HepG2 (cell line): ENCODE measurements around the gene THBS2.

Experiments
- CBX1 ChIP-seq: IDR thresholded peaks from one replicate; pipeline ENCODE4 v1.6.1; 2016; ENCODE audit warnings: antibody characterized with exemption, low read depth
- ETV6 ChIP-seq: sonication (generic); formaldehyde crosslinking; conservative IDR thresholded peaks from 2 replicates; pipeline ENCODE4 v1.4.0; 2020; ENCODE audit warnings: missing genetic modification reagents
- KLF11 ChIP-seq: IDR thresholded peaks from 2 replicates; pipeline ENCODE4 v1.6.1; 2016; ENCODE audit warnings: missing compliant biosample characterization
- POLR2AphosphoS5 ChIP-seq: IDR thresholded peaks from 2 replicates; pipeline ENCODE4 v1.6.1; 2012; ENCODE audit warnings: low read depth, low read length
- SIN3A ChIP-seq: IDR thresholded peaks from 2 replicates; pipeline ENCODE4 v1.6.1; 2011; ENCODE audit warnings: low read depth, mild to moderate bottlenecking, control low read depth, low read length, borderline replicate concordance
- SMAD1 ChIP-seq: sonication (generic); formaldehyde crosslinking; IDR thresholded peaks from 2 replicates; pipeline ENCODE4 v1.4.0; 2020; ENCODE audit warnings: missing genetic modification reagents, low read depth, mild to moderate bottlenecking, borderline replicate concordance
- TRAFD1 ChIP-seq: sonication (generic); formaldehyde crosslinking; IDR thresholded peaks from 2 replicates; pipeline ENCODE4 v1.5.1; 2020; ENCODE audit warnings: missing genetic modification reagents, mild to moderate bottlenecking, borderline replicate concordance
- TRIM24 ChIP-seq: sonication (generic); formaldehyde crosslinking; IDR thresholded peaks from 2 replicates; pipeline ENCODE4 v1.8.0; 2022; ENCODE audit warnings: mild to moderate bottlenecking, missing genetic modification reagents
- UBTF ChIP-seq: sonication (generic); formaldehyde crosslinking; IDR thresholded peaks from 2 replicates; pipeline ENCODE4 v1.4.0; 2020; ENCODE audit warnings: mild to moderate bottlenecking, missing genetic modification reagents
- ZBTB1 ChIP-seq: sonication (generic); formaldehyde crosslinking; IDR thresholded peaks from 2 replicates; pipeline ENCODE4 v1.4.0; 2020; ENCODE audit warnings: missing genetic modification reagents, borderline replicate concordance
- TF ChIP-seq, protein P1 (sequence below): sonication (generic); formaldehyde crosslinking; IDR thresholded peaks from 2 replicates; pipeline ENCODE4 v1.5.0; 2020; ENCODE audit warnings: mild to moderate bottlenecking, missing genetic modification reagents, moderate library complexity
- TF ChIP-seq, protein P2 (sequence below), 2 experiments: IDR thresholded peaks; 2 replicates each; pipeline ENCODE4 v1.6.1; 2011 to 2012; ENCODE audit warnings: low read length in 2 of 2, borderline replicate concordance in 1 of 2, low read depth in 1 of 2, mild to moderate bottlenecking in 1 of 2, moderate library complexity in 1 of 2

GRCh38 chr6:169250660-169251059, 3.0 kb downstream of the THBS2 start:
- TF ChIP-seq SMAD1 (CRISPR knock-in tag): no peak
- no peak for TF ChIP-seq SIN3A
- TF ChIP-seq TRIM24 (CRISPR knock-in tag): no peak
- TF ChIP-seq UBTF (CRISPR knock-in tag): no peak
- no peak for TF ChIP-seq ETV6
- TF ChIP-seq, protein P1, sequence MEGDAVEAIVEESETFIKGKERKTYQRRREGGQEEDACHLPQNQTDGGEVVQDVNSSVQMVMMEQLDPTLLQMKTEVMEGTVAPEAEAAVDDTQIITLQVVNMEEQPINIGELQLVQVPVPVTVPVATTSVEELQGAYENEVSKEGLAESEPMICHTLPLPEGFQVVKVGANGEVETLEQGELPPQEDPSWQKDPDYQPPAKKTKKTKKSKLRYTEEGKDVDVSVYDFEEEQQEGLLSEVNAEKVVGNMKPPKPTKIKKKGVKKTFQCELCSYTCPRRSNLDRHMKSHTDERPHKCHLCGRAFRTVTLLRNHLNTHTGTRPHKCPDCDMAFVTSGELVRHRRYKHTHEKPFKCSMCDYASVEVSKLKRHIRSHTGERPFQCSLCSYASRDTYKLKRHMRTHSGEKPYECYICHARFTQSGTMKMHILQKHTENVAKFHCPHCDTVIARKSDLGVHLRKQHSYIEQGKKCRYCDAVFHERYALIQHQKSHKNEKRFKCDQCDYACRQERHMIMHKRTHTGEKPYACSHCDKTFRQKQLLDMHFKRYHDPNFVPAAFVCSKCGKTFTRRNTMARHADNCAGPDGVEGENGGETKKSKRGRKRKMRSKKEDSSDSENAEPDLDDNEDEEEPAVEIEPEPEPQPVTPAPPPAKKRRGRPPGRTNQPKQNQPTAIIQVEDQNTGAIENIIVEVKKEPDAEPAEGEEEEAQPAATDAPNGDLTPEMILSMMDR (CRISPR knock-in tag): no peak
- TF ChIP-seq POLR2AphosphoS5: no peak
- TF ChIP-seq CBX1: no peak
- no peak for TF ChIP-seq TRAFD1 (CRISPR knock-in tag)
- TF ChIP-seq, protein P2, sequence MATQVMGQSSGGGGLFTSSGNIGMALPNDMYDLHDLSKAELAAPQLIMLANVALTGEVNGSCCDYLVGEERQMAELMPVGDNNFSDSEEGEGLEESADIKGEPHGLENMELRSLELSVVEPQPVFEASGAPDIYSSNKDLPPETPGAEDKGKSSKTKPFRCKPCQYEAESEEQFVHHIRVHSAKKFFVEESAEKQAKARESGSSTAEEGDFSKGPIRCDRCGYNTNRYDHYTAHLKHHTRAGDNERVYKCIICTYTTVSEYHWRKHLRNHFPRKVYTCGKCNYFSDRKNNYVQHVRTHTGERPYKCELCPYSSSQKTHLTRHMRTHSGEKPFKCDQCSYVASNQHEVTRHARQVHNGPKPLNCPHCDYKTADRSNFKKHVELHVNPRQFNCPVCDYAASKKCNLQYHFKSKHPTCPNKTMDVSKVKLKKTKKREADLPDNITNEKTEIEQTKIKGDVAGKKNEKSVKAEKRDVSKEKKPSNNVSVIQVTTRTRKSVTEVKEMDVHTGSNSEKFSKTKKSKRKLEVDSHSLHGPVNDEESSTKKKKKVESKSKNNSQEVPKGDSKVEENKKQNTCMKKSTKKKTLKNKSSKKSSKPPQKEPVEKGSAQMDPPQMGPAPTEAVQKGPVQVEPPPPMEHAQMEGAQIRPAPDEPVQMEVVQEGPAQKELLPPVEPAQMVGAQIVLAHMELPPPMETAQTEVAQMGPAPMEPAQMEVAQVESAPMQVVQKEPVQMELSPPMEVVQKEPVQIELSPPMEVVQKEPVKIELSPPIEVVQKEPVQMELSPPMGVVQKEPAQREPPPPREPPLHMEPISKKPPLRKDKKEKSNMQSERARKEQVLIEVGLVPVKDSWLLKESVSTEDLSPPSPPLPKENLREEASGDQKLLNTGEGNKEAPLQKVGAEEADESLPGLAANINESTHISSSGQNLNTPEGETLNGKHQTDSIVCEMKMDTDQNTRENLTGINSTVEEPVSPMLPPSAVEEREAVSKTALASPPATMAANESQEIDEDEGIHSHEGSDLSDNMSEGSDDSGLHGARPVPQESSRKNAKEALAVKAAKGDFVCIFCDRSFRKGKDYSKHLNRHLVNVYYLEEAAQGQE (IDR thresholded peaks at IDR 0.05; ENCODE audit: borderline replicate concordance in 1 of 2, low read depth in 1 of 2, low read length in 2 of 2): no peak
- TF ChIP-seq KLF11 (CRISPR knock-in tag): no peak
- no peak for TF ChIP-seq ZBTB1 (CRISPR knock-in tag)
